Endothelial cell of umbilical vein (primary cell): ENCODE results near the gene RMDN3. TPM values are rescaled to one million over a fixed set of nuclear protein-coding genes. Genes with fewer than 3 reads are reported as not detected.

ENCODE experiments used
- BruUV-seq: library from RNA; stranded (reverse); fragments of 400-500 nt; replicated peaks from 2 replicates; lab custom pipeline; 2021; lab: Mats Ljungman, UMichigan
- CTCF ChIA-PET: fragments of 300-600, 350-600 bp; sonication (Branson Sonifier 250); formaldehyde crosslinking; loops from one replicate; lab custom pipeline; 2021; ENCODE audit warnings: antibody characterized with exemption, inconsistent platforms; lab: Charles Lee
- POLR2A ChIA-PET: fragments of 300-600, 350-600 bp; sonication (Branson Sonifier 250); formaldehyde crosslinking; loops from one replicate; lab custom pipeline; 2021; ENCODE audit warnings: antibody characterized with exemption, inconsistent platforms; lab: Charles Lee
- DNase-seq: peaks from one replicate; pipeline ENCODE4 v3.0.0-alpha.2; 2011; ENCODE audit warnings: low read depth, low spot score
- FAIRE-seq: peaks from 2 replicates; lab custom pipeline; 2011; peaks lifted over from hg19 to GRCh38; lab: Jason Lieb, UNC
- H2AFZ ChIP-seq: 2 replicates; pipeline ENCODE4 v1.6.0; 2012; ENCODE audit warnings: low read depth, low read length, control low read depth, inconsistent platforms
- H3K27ac ChIP-seq: 2 replicates; pipeline ENCODE4 v1.5.1; 2011; ENCODE audit warnings: low read depth, mild to moderate bottlenecking, control low read depth, low read length, moderate library complexity; ENCODE audit not compliant: insufficient read depth
- H3K27me3 ChIP-seq, 2 experiments: 2 replicates each; pipeline versions ENCODE4 v1.6.0 to v1.6.1; 2011; ENCODE audit warnings: low read length in 2 of 2, mixed read lengths in 1 of 2; ENCODE audit not compliant: control insufficient read depth in 2 of 2, insufficient read depth in 2 of 2
- H3K36me3 ChIP-seq, 2 experiments: 2 replicates in 1 of 2; 3 replicates in 1 of 2; pipeline ENCODE4 v1.5.1; 2011; ENCODE audit warnings: low read length in 2 of 2, mild to moderate bottlenecking in 1 of 2, moderate library complexity in 1 of 2; ENCODE audit not compliant: control insufficient read depth in 2 of 2, insufficient read depth in 2 of 2; ENCODE audit errors: extremely low read depth in 1 of 2
- H3K4me1 ChIP-seq: 3 replicates; pipeline ENCODE4 v1.5.1; 2011; ENCODE audit warnings: mild to moderate bottlenecking, low read length; ENCODE audit not compliant: control insufficient read depth, insufficient read depth; ENCODE audit errors: extremely low read depth
- H3K4me2 ChIP-seq: 2 replicates; pipeline ENCODE4 v1.6.1; 2011; ENCODE audit warnings: low read length, control low read depth, mixed read lengths; ENCODE audit not compliant: insufficient read depth
- H3K4me3 ChIP-seq, 3 experiments: fragments of 200-600 bp in 1 of 3; sonication (generic), shearing (Covaris generic) in 1 of 3; replicated peaks in 1 of 3; 2 replicates each; pipeline ENCODE4 v1.5.1; 2011 to 2016; ENCODE audit warnings: control low read depth in 3 of 3, low read length in 3 of 3, mild to moderate bottlenecking in 2 of 3, inconsistent platforms in 1 of 3, low read depth in 1 of 3, moderate library complexity in 1 of 3; ENCODE audit not compliant: insufficient read depth in 1 of 3
- H3K79me2 ChIP-seq: 2 replicates; pipeline ENCODE4 v1.6.0; 2012; ENCODE audit warnings: low read length, inconsistent platforms; ENCODE audit not compliant: control insufficient read depth, insufficient read depth
- H3K9ac ChIP-seq: replicated peaks from 2 replicates; pipeline ENCODE3; 2011; ENCODE audit warnings: low read length, control low read depth; ENCODE audit not compliant: insufficient read depth; ENCODE audit errors: extremely low read depth
- H3K9me1 ChIP-seq: replicated peaks from 3 replicates; pipeline ENCODE4 v1.6.0; 2011; ENCODE audit warnings: mild to moderate bottlenecking, low read length; ENCODE audit not compliant: control insufficient read depth, insufficient read depth; ENCODE audit errors: extremely low read depth
- H3K9me3 ChIP-seq: replicated peaks from 2 replicates; pipeline ENCODE4 v1.5.1; 2012; ENCODE audit warnings: low read length, inconsistent platforms; ENCODE audit not compliant: control insufficient read depth, insufficient read depth
- H4K20me1 ChIP-seq: replicated peaks from 2 replicates; pipeline ENCODE3; 2011; ENCODE audit warnings: mild to moderate bottlenecking, low read length; ENCODE audit not compliant: control insufficient read depth, insufficient read depth; ENCODE audit errors: extremely low read depth
- EZH2 ChIP-seq: IDR thresholded peaks from 2 replicates; pipeline ENCODE4 v1.6.1; 2012; ENCODE audit warnings: borderline replicate concordance, low read depth, mild to moderate bottlenecking, moderate library complexity, low read length, inconsistent platforms; ENCODE audit not compliant: severe bottlenecking
- FOS ChIP-seq: IDR thresholded peaks from 2 replicates; pipeline ENCODE4 v1.6.1; 2011; ENCODE audit warnings: mild to moderate bottlenecking, low read length, moderate library complexity, borderline replicate concordance; ENCODE audit not compliant: insufficient read depth
- GATA2 ChIP-seq: IDR thresholded peaks from 2 replicates; pipeline ENCODE4 v1.7.0; 2011; ENCODE audit warnings: low read depth, mild to moderate bottlenecking, moderate library complexity, mixed read lengths, low read length; ENCODE audit not compliant: insufficient read length, insufficient read depth
- JUN ChIP-seq: IDR thresholded peaks from 2 replicates; pipeline ENCODE4 v1.6.1; 2011; ENCODE audit warnings: borderline replicate concordance, low read depth; ENCODE audit not compliant: insufficient read length, insufficient read depth
- MAX ChIP-seq: IDR thresholded peaks from 2 replicates; pipeline ENCODE4 v1.6.1; 2011; ENCODE audit not compliant: insufficient read depth, insufficient read length
- MYC ChIP-seq: IDR thresholded peaks from one replicate; pipeline ENCODE4 v1.6.1; 2011; ENCODE audit warnings: mild to moderate bottlenecking, low read depth, low read length
- POLR2A ChIP-seq: IDR thresholded peaks from 2 replicates; pipeline ENCODE4 v1.6.1; 2012; ENCODE audit warnings: low read depth, mild to moderate bottlenecking, control low read depth, low read length
- POLR2AphosphoS5 ChIP-seq: IDR thresholded peaks from 2 replicates; pipeline ENCODE4 v1.6.1; 2012; ENCODE audit warnings: low read depth, mild to moderate bottlenecking, control low read depth, low read length, moderate library complexity; ENCODE audit not compliant: insufficient read depth
- dilution Hi-C: fragments of 300-500 bp; cut with MboI; formaldehyde crosslinking; loops from one replicate; pipeline ENCODE4 v1.15.0; 2019; ENCODE audit warnings: low sequenced_read_pairs; ENCODE audit not compliant: extremely low pct_ligation_motif_present
- intact Hi-C: fragments of 100-400 bp; cut with micrococcal nuclease; formaldehyde crosslinking; loops from one replicate; pipeline ENCODE4 v1.10.0; 2022
- polyA plus RNA-seq, 4 experiments: library from polyadenylated mRNA; depleted of rRNA in 3 of 4; stranded (reverse) in 3 of 4; unstranded in 1 of 4; fragments of >200 nt; gene quantifications; 2 replicates each; pipeline versions ENCODE4 v1.2.1 to v1.2.3, GENCODE V29; 2011 to 2012; ENCODE audit warnings: missing spikeins in 1 of 4
- total RNA-seq: library from RNA; stranded (reverse); gene quantifications from 2 replicates; pipeline ENCODE4 v1.2.3, GENCODE V29; 2021
- TF ChIP-seq, protein P1 (sequence below), 2 donors: IDR thresholded peaks; 1 replicate in 1 of 2; 2 replicates in 1 of 2; pipeline ENCODE4 v1.5.1; 2011; ENCODE audit warnings: low read length in 2 of 2, mild to moderate bottlenecking in 2 of 2, moderate library complexity in 2 of 2, control low read depth in 1 of 2, inconsistent platforms in 1 of 2, low read depth in 1 of 2; ENCODE audit not compliant: insufficient read depth in 1 of 2; ENCODE audit errors: extremely low read depth in 1 of 2

RMDN3 gene
- total and polyA plus RNA-seq, 2 donors (not counting 3 experiments of a cell fraction or from before 2014, with no cell fraction given), result 20.1 to 37.2 TPM

DNA sequence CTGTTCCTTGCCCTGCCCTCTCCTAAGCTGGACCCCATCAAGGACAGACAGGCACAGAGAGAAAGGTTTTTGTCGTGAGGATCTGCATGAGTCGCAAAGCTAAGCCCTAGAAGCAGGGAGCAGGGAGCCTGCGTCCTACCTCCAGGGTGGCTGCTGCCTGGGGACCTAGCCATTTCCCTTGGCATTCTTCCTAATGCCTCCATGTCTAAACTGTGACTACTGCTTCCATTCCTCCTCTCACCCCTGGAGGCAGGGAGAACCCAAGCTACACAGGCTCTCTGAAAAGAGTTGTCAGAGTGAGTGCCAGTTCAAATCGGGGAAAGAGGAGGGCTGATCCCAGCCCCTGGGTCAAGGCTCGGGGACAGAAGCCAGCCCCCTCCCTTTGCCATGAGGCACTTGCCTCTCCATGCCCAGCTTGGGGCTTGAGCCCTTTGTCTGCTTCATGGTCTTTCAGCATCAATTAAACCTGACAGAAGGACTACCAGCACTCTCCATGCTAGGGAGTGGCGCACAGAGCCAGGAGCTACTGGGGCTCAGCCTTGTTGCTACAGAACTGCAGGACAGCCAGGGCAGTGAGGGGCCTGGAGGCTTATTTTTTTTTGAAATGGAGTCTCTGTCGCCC, 11.3 kb upstream of the RMDN3 start:
- ChIA-PET POLR2A (no interaction called here), CTCF (interaction anchor here (0.9 to 2.9 kb wide), 7 partner anchors 10 to 128 kb away, joined by 3 to 10 read pairs (median 4); partner anchors contain the start of genes RAD51 and VPS18)
- BruUV-seq, result no TSS peak
- no peak overlapping the region for H3K4me2 ChIP-seq
- intact Hi-C loops, result no loop called here
- no peak for FAIRE-seq
- H3K36me3 ChIP-seq, result no peaks in the 10 kb centered on the region
- no peak for DNase-seq
- H3K4me3 ChIP-seq, result no peak overlapping the region
- H3K9ac ChIP-seq, result no peak overlapping the region
- H4K20me1 ChIP-seq, result no peaks in the 10 kb centered on the region
- no peak overlapping the region for H3K27ac ChIP-seq
- no peaks in the 10 kb centered on the region for H3K27me3 ChIP-seq
- dilution Hi-C loops, result no loop called here
- peaks cover 43% of the 10 kb centered on the region for H3K4me1 ChIP-seq
- H2AFZ ChIP-seq, result no peak overlapping the region
- TF ChIP-seq POLR2AphosphoS5, result no peak
- TF ChIP-seq POLR2A, result no peak
- TF ChIP-seq EZH2, result no peak
- TF ChIP-seq FOS, result no peak
- TF ChIP-seq GATA2, result no peak
- no peak for TF ChIP-seq JUN
- TF ChIP-seq, protein P1, sequence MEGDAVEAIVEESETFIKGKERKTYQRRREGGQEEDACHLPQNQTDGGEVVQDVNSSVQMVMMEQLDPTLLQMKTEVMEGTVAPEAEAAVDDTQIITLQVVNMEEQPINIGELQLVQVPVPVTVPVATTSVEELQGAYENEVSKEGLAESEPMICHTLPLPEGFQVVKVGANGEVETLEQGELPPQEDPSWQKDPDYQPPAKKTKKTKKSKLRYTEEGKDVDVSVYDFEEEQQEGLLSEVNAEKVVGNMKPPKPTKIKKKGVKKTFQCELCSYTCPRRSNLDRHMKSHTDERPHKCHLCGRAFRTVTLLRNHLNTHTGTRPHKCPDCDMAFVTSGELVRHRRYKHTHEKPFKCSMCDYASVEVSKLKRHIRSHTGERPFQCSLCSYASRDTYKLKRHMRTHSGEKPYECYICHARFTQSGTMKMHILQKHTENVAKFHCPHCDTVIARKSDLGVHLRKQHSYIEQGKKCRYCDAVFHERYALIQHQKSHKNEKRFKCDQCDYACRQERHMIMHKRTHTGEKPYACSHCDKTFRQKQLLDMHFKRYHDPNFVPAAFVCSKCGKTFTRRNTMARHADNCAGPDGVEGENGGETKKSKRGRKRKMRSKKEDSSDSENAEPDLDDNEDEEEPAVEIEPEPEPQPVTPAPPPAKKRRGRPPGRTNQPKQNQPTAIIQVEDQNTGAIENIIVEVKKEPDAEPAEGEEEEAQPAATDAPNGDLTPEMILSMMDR (IDR thresholded peaks at IDR 0.05; ENCODE audit: extremely low read depth in 1 of 2, insufficient read depth in 1 of 2, low read depth in 1 of 2, low read length in 2 of 2), result no peak
- TF ChIP-seq MAX, result no peak
- TF ChIP-seq MYC, result no peak
- H3K9me3 ChIP-seq, result no peaks in the 10 kb centered on the region
- no peaks in the 10 kb centered on the region for H3K79me2 ChIP-seq
- H3K9me1 ChIP-seq, result no peaks in the 10 kb centered on the region
